GM12878 (cell line): ENCODE results near the gene FAM217B.

ENCODE experiments used
- CBFB ChIP-seq: IDR thresholded peaks from 2 replicates; pipeline ENCODE4 v1.6.1; 2016; ENCODE audit warnings: antibody characterized with exemption, low read depth
- CREB1 ChIP-seq: IDR thresholded peaks from 2 replicates; pipeline ENCODE4 v1.6.1; 2012; ENCODE audit warnings: low read depth, mild to moderate bottlenecking, inconsistent platforms
- EZH2 ChIP-seq: IDR thresholded peaks from 2 replicates; pipeline ENCODE4 v1.6.1; 2012; ENCODE audit warnings: low read depth, mild to moderate bottlenecking, control low read depth, inconsistent platforms, low read length, borderline replicate concordance; ENCODE audit not compliant: control insufficient read depth
- HDAC2 ChIP-seq: fragments of 200-600 bp; sonication (generic); IDR thresholded peaks from 2 replicates; pipeline ENCODE4 v1.6.1; 2017
- HDAC6 ChIP-seq: fragments of 200-600 bp; sonication (generic); IDR thresholded peaks from one replicate; pipeline ENCODE4 v1.8.0; 2017; ENCODE audit warnings: antibody characterized with exemption; ENCODE audit not compliant: unreplicated experiment
- MTA3 ChIP-seq: IDR thresholded peaks from 2 replicates; pipeline ENCODE4 v1.6.1; 2012; ENCODE audit warnings: low read length, inconsistent platforms, borderline replicate concordance
- MYC ChIP-seq: IDR thresholded peaks from 2 replicates; pipeline ENCODE4 v1.6.1; 2011; ENCODE audit warnings: mild to moderate bottlenecking, low read length, moderate library complexity, inconsistent platforms; ENCODE audit not compliant: insufficient read depth, insufficient replicate concordance, insufficient read length, severe bottlenecking
- PAX5 ChIP-seq: IDR thresholded peaks from 2 replicates; pipeline ENCODE4 v1.6.1; 2011; ENCODE audit warnings: low read depth, low read length, borderline replicate concordance
- POLR2AphosphoS5 ChIP-seq: IDR thresholded peaks from 2 replicates; pipeline ENCODE4 v1.6.1; 2011; ENCODE audit warnings: mild to moderate bottlenecking, low read length, inconsistent platforms
- ZNF384 ChIP-seq: IDR thresholded peaks from 2 replicates; pipeline ENCODE4 v1.6.1; 2012; ENCODE audit warnings: low read depth, mild to moderate bottlenecking, low read length, improper control_type of control experiment, borderline replicate concordance
- TF ChIP-seq, protein P1 (sequence below), 3 experiments: IDR thresholded peaks in 2 of 3; conservative IDR thresholded peaks in 1 of 3; 2 replicates each; pipeline ENCODE4 v1.5.1; 2011; ENCODE audit warnings: low read depth in 3 of 3, low read length in 3 of 3, mild to moderate bottlenecking in 3 of 3, control low read depth in 2 of 3, moderate library complexity in 2 of 3, inconsistent platforms in 1 of 3, mixed read lengths in 1 of 3; ENCODE audit not compliant: control insufficient read depth in 2 of 3, insufficient read depth in 1 of 3; ENCODE audit errors: extremely low read depth in 1 of 3
- TF ChIP-seq, protein P2 (sequence below): IDR thresholded peaks from 2 replicates; pipeline ENCODE4 v1.6.1; 2012; ENCODE audit warnings: low read depth, low read length, improper control_type of control experiment
- TF ChIP-seq, protein P3 (sequence below): IDR thresholded peaks from 2 replicates; pipeline ENCODE4 v1.6.1; 2011; ENCODE audit warnings: low read depth, low read length, improper control_type of control experiment, borderline replicate concordance

DNA sequence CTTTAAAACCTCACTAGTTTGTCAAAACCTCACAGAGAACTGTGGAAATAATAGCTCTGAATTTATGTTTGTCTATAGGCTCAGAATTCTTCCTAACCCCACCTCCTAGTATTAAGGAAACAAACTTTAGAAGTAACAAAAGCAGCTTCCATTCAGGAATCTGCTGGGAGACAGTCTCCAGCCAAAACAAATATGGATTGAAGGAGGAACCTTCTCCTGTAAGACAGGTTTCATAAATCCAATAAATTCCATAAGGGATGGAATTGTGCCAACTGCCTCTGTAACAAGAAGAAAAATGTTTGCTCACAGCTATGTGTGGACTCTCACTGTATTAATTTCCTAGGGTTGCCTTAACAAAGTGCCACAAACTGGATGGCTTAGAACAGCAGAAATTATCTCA lies 14.3 kb upstream of the FAM217B start:
- TF ChIP-seq MYC (no peak), EZH2 (no peak), HDAC2 (no peak), ZNF384 (no peak), HDAC6 (no peak), CBFB (no peak), PAX5 (no peak), CREB1 (no peak), POLR2AphosphoS5 (no peak), MTA3 (no peak)
- TF ChIP-seq, protein P1, sequence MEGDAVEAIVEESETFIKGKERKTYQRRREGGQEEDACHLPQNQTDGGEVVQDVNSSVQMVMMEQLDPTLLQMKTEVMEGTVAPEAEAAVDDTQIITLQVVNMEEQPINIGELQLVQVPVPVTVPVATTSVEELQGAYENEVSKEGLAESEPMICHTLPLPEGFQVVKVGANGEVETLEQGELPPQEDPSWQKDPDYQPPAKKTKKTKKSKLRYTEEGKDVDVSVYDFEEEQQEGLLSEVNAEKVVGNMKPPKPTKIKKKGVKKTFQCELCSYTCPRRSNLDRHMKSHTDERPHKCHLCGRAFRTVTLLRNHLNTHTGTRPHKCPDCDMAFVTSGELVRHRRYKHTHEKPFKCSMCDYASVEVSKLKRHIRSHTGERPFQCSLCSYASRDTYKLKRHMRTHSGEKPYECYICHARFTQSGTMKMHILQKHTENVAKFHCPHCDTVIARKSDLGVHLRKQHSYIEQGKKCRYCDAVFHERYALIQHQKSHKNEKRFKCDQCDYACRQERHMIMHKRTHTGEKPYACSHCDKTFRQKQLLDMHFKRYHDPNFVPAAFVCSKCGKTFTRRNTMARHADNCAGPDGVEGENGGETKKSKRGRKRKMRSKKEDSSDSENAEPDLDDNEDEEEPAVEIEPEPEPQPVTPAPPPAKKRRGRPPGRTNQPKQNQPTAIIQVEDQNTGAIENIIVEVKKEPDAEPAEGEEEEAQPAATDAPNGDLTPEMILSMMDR (IDR thresholded peaks at IDR 0.05 in 2 of 3, conservative IDR thresholded peaks at IDR 0.05 in 1 of 3; ENCODE audit: control insufficient read depth in 2 of 3, extremely low read depth in 1 of 3, insufficient read depth in 1 of 3, low read depth in 3 of 3, low read length in 3 of 3), result no peak
- TF ChIP-seq, protein P2, sequence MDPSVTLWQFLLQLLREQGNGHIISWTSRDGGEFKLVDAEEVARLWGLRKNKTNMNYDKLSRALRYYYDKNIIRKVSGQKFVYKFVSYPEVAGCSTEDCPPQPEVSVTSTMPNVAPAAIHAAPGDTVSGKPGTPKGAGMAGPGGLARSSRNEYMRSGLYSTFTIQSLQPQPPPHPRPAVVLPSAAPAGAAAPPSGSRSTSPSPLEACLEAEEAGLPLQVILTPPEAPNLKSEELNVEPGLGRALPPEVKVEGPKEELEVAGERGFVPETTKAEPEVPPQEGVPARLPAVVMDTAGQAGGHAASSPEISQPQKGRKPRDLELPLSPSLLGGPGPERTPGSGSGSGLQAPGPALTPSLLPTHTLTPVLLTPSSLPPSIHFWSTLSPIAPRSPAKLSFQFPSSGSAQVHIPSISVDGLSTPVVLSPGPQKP, result no peak
- TF ChIP-seq, protein P3, sequence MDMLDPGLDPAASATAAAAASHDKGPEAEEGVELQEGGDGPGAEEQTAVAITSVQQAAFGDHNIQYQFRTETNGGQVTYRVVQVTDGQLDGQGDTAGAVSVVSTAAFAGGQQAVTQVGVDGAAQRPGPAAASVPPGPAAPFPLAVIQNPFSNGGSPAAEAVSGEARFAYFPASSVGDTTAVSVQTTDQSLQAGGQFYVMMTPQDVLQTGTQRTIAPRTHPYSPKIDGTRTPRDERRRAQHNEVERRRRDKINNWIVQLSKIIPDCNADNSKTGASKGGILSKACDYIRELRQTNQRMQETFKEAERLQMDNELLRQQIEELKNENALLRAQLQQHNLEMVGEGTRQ, result no peak
